H1 (cell line): ENCODE results near the gene SCARB2. TPM values are rescaled to one million over a fixed set of nuclear protein-coding genes. Genes with fewer than 3 reads are reported as not detected.

Experiments used
- CTCF ChIA-PET: fragments of 300-600 bp; sonication (Branson Sonifier 250); formaldehyde crosslinking; loops from one replicate; lab custom pipeline; 2021; ENCODE audit not compliant: partially characterized antibody; lab: Charles Lee
- POLR2A ChIA-PET: fragments of 300-600 bp; sonication (Branson Sonifier 250); formaldehyde crosslinking; loops from one replicate; lab custom pipeline; 2021; ENCODE audit warnings: inconsistent platforms; ENCODE audit not compliant: partially characterized antibody; lab: Charles Lee
- DNase-seq, 2 experiments: peaks; one replicate each; pipeline versions ENCODE4 v3.0.0 to v3.0.0-alpha.2; 2010 to 2022; ENCODE audit warnings: low spot score in 2 of 2, low read depth in 1 of 2, mixed read lengths in 1 of 2
- FAIRE-seq: peaks from 2 replicates; lab custom pipeline; 2011; peaks lifted over from hg19 to GRCh38; lab: Jason Lieb, UNC
- H2AFZ ChIP-seq: 2 replicates; pipeline ENCODE4 v1.8.1; 2012; ENCODE audit warnings: low read length, inconsistent platforms
- H2AK5ac ChIP-seq: 2 replicates; pipeline ENCODE4 v1.6.1; 2013; ENCODE audit warnings: low read depth, low read length
- H2BK120ac ChIP-seq: replicated peaks from 2 replicates; pipeline ENCODE3; 2013; ENCODE audit warnings: low read depth, low read length, inconsistent platforms
- H2BK12ac ChIP-seq: 2 replicates; pipeline ENCODE4 v1.6.1; 2013; ENCODE audit warnings: low read depth, low read length
- H2BK15ac ChIP-seq: 2 replicates; pipeline ENCODE4 v1.6.1; 2013; ENCODE audit warnings: low read length
- H2BK20ac ChIP-seq: 2 replicates; pipeline ENCODE4 v1.6.1; 2013; ENCODE audit warnings: low read length
- H2BK5ac ChIP-seq: 2 replicates; pipeline ENCODE4 v1.6.1; 2013; ENCODE audit warnings: low read depth, low read length
- H3K14ac ChIP-seq: 2 replicates; pipeline ENCODE4 v1.6.1; 2013; ENCODE audit warnings: inconsistent platforms; ENCODE audit not compliant: insufficient read length
- H3K18ac ChIP-seq: 2 replicates; pipeline ENCODE4 v1.6.1; 2013; ENCODE audit warnings: low read length; ENCODE audit errors: extremely low read depth
- H3K23ac ChIP-seq: 2 replicates; pipeline ENCODE4 v1.6.1; 2013; ENCODE audit warnings: inconsistent platforms; ENCODE audit not compliant: insufficient read length
- H3K23me2 ChIP-seq: 2 replicates; pipeline ENCODE4 v1.6.1; 2013; ENCODE audit warnings: low read depth, low read length
- H3K27ac ChIP-seq: 2 replicates; pipeline ENCODE4 v1.6.1; 2011; ENCODE audit warnings: low read depth, low read length, inconsistent platforms
- H3K27me3 ChIP-seq, 4 experiments: replicated peaks in 1 of 4; 1 replicate in 1 of 4; 2 replicates in 3 of 4; pipeline versions ENCODE4 v1.6.1 to v1.8.1; 2011 to 2013; ENCODE audit warnings: low read length in 3 of 4, mild to moderate bottlenecking in 3 of 4, inconsistent platforms in 2 of 4, mixed read lengths in 2 of 4, moderate library complexity in 1 of 4; ENCODE audit not compliant: control insufficient read depth in 3 of 4, insufficient read depth in 3 of 4; ENCODE audit errors: extremely low read depth in 1 of 4
- H3K36me3 ChIP-seq, 4 experiments: 2 replicates each; pipeline versions ENCODE4 v1.6.1 to v1.8.1; 2011 to 2013; ENCODE audit warnings: mild to moderate bottlenecking in 4 of 4, low read length in 3 of 4, moderate library complexity in 2 of 4, control low read depth in 1 of 4, inconsistent platforms in 1 of 4; ENCODE audit not compliant: insufficient read depth in 4 of 4, control insufficient read depth in 2 of 4
- H3K4ac ChIP-seq: replicated peaks from 2 replicates; pipeline ENCODE3; 2013; ENCODE audit warnings: low read length, low read depth, mixed read lengths, inconsistent platforms; ENCODE audit not compliant: insufficient read length
- H3K4me1 ChIP-seq, 4 experiments: replicated peaks in 1 of 4; 1 replicate in 1 of 4; 2 replicates in 3 of 4; pipeline versions ENCODE4 v1.6.1 to v1.8.1; 2011 to 2013; ENCODE audit warnings: low read length in 3 of 4, inconsistent platforms in 2 of 4, mixed read lengths in 1 of 4; ENCODE audit not compliant: insufficient read depth in 4 of 4, control insufficient read depth in 3 of 4
- H3K4me2 ChIP-seq, 2 experiments: 2 replicates each; pipeline versions ENCODE4 v1.6.1 to v1.8.1; 2011 to 2013; ENCODE audit warnings: low read depth in 2 of 2, low read length in 2 of 2, control low read depth in 1 of 2, inconsistent platforms in 1 of 2, mild to moderate bottlenecking in 1 of 2; ENCODE audit not compliant: insufficient read depth in 1 of 2
- H3K4me3 ChIP-seq, 4 experiments: fragments of 200-600, 300-600 bp in 1 of 4; sonication (generic), shearing (Covaris generic), sonication (Bioruptor Twin) in 1 of 4; 2 replicates each; pipeline versions ENCODE4 v1.5.1 to v1.8.1; 2011 to 2016; ENCODE audit warnings: low read length in 4 of 4, low read depth in 3 of 4, control low read depth in 2 of 4, inconsistent platforms in 2 of 4, mild to moderate bottlenecking in 2 of 4, mixed read lengths in 1 of 4, moderate library complexity in 1 of 4; ENCODE audit not compliant: insufficient read depth in 2 of 4; ENCODE audit errors: extremely low read depth in 1 of 4
- H3K56ac ChIP-seq: replicated peaks from 2 replicates; pipeline ENCODE3; 2013; ENCODE audit warnings: low read depth, mild to moderate bottlenecking, mixed read lengths, low read length, inconsistent platforms; ENCODE audit not compliant: insufficient read length
- H3K79me1 ChIP-seq: 2 replicates; pipeline ENCODE4 v1.6.1; 2013; ENCODE audit warnings: low read depth, low read length, control low read depth
- H3K79me2 ChIP-seq, 2 experiments: 2 replicates each; pipeline versions ENCODE4 v1.6.1 to v1.8.1; 2012 to 2013; ENCODE audit warnings: low read length in 2 of 2, mild to moderate bottlenecking in 2 of 2, inconsistent platforms in 1 of 2; ENCODE audit not compliant: insufficient read depth in 2 of 2, control insufficient read depth in 1 of 2
- H3K9ac ChIP-seq, 4 experiments: replicated peaks in 1 of 4; 1 replicate in 1 of 4; 2 replicates in 3 of 4; pipeline versions ENCODE4 v1.6.1 to v1.8.1; 2011 to 2013; ENCODE audit warnings: low read depth in 3 of 4, low read length in 3 of 4, control low read depth in 2 of 4, mild to moderate bottlenecking in 2 of 4, moderate library complexity in 2 of 4, inconsistent platforms in 1 of 4; ENCODE audit errors: extremely low read depth in 1 of 4
- H3K9me3 ChIP-seq, 2 experiments: 2 replicates each; pipeline versions ENCODE4 v1.6.1 to v1.8.1; 2012 to 2013; ENCODE audit warnings: mild to moderate bottlenecking in 2 of 2, moderate library complexity in 2 of 2, control low read depth in 1 of 2, inconsistent platforms in 1 of 2, low read depth in 1 of 2, low read length in 1 of 2, mixed read lengths in 1 of 2; ENCODE audit not compliant: insufficient read depth in 2 of 2
- H4K20me1 ChIP-seq, 2 experiments: replicated peaks in 1 of 2; 2 replicates each; pipeline versions ENCODE3 to v1.8.1; 2011 to 2013; ENCODE audit warnings: inconsistent platforms in 2 of 2, low read length in 2 of 2, mild to moderate bottlenecking in 1 of 2; ENCODE audit not compliant: insufficient read depth in 2 of 2, control insufficient read depth in 1 of 2
- H4K5ac ChIP-seq: 2 replicates; pipeline ENCODE4 v1.6.1; 2013; ENCODE audit warnings: low read length, low read depth, mixed read lengths, inconsistent platforms; ENCODE audit not compliant: insufficient read length
- H4K8ac ChIP-seq: 2 replicates; pipeline ENCODE4 v1.8.0; 2013; ENCODE audit warnings: mild to moderate bottlenecking, moderate library complexity, low read length, inconsistent platforms; ENCODE audit not compliant: insufficient read depth; ENCODE audit errors: extremely low read depth
- H4K91ac ChIP-seq: replicated peaks from 2 replicates; pipeline ENCODE3; 2013; ENCODE audit warnings: low read length, mixed read lengths, inconsistent platforms; ENCODE audit not compliant: insufficient read length
- ASH2L ChIP-seq: fragments of 200-600, 300-600 bp; sonication (generic); IDR thresholded peaks from one replicate; pipeline ENCODE4 v1.7.1; 2017; ENCODE audit warnings: low read length
- GTF2F1 ChIP-seq: IDR thresholded peaks from 2 replicates; pipeline ENCODE4 v1.6.1; 2012; ENCODE audit warnings: low read depth, low read length, improper control_type of control experiment, borderline replicate concordance
- KDM1A ChIP-seq: fragments of 200-600, 300-600 bp; sonication (generic); IDR thresholded peaks from 2 replicates; pipeline ENCODE4 v1.7.1; 2016; ENCODE audit warnings: mild to moderate bottlenecking, low read length, borderline replicate concordance
- PHF8 ChIP-seq: fragments of 200-600 bp; sonication (generic); conservative IDR thresholded peaks from 2 replicates; pipeline ENCODE4 v1.7.1; 2012; ENCODE audit warnings: low read depth, mild to moderate bottlenecking, inconsistent platforms, low read length, moderate library complexity
- SUZ12 ChIP-seq: fragments of 200-600 bp; sonication (generic); IDR thresholded peaks from 2 replicates; pipeline ENCODE4 v1.6.1; 2012; ENCODE audit warnings: mild to moderate bottlenecking, inconsistent platforms, low read length, moderate library complexity, mixed read lengths
- polyA plus RNA-seq, 7 experiments: library from polyadenylated mRNA; depleted of rRNA in 3 of 7; stranded (reverse) in 5 of 7; unstranded in 2 of 7; fragments of >200 nt in 5 of 7; fragments of 200-250 nt in 2 of 7; gene quantifications; 1 replicate in 5 of 7; 2 replicates in 1 of 7; 4 replicates in 1 of 7; pipeline versions ENCODE4 v1.2.1 to v1.2.3, GENCODE V29; 2011 to 2013; ENCODE audit warnings: missing spikeins in 2 of 7, mixed read lengths in 2 of 7
- total RNA-seq: library from RNA; stranded (reverse); fragmentation: NEBNext Ultra II Directional; extraction: Animal tissue kit (Norgen Biotek cat#: 25700); gene quantifications from 2 replicates; pipeline ENCODE4 v1.2.1, GENCODE V29; 2021

The SCARB2 gene
- total and polyA plus RNA-seq, 2 of the 8 experiments (the other 6 are each of a cell fraction or from before 2014, with no cell fraction given): 18.5 to 35.7 TPM

DNA sequence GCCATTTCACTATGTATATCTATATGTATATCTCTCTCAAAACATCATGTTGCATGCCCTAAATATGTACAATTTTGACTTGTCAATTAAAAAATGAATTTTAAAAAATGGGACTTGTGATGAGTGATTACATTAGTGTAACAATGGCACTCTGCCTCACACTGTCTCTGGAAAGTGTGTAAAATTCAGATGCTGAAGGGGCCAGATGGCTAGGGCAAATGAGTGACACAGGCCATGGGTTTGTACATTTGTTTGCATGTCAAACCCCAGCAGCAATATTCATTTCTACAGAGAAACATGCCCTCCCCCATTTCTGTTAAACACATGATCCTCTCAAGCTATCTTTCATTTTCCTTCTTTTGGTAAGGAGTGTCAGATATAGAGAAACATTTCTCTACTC lies 8.1 kb downstream of the SCARB2 start:
- no peak overlapping the region for H2BK12ac ChIP-seq
- ChIA-PET CTCF (interaction anchor here (1.7 kb wide), 1 partner anchor 26 kb away, joined by 6 read pairs; no protein-coding TSS in a partner anchor), POLR2A (no interaction called here)
- H2BK20ac ChIP-seq: no peak overlapping the region
- no peak overlapping the region for H2AK5ac ChIP-seq
- no peak overlapping the region for H3K27ac ChIP-seq
- no peak overlapping the region for H4K5ac ChIP-seq
- H3K79me1 ChIP-seq: peaks cover 4% of the 10 kb centered on the region; the same call in 1 of the 2 replicates
- H3K27me3 ChIP-seq: no peaks in the 10 kb centered on the region
- no peak overlapping the region for H4K91ac ChIP-seq
- DNase-seq (no peak), FAIRE-seq (no peak)
- H3K4me2 ChIP-seq: no peak overlapping the region
- no peak overlapping the region for H4K8ac ChIP-seq
- no peak overlapping the region for H3K18ac ChIP-seq
- peaks cover 0 to 26% of the 10 kb centered on the region in 2 experiments; a peak in 3 of 4 replicates for H3K79me2 ChIP-seq
- no peaks in the 10 kb centered on the region for H3K9me3 ChIP-seq
- H2BK120ac ChIP-seq: no peak overlapping the region
- no peaks in the 10 kb centered on the region for H3K4me1 ChIP-seq
- no peaks in the 10 kb centered on the region for H3K23me2 ChIP-seq
- no peak overlapping the region for H3K4me3 ChIP-seq
- H3K4ac ChIP-seq: no peak overlapping the region
- no peaks in the 10 kb centered on the region for H3K36me3 ChIP-seq
- no peak overlapping the region for H3K14ac ChIP-seq
- H2AFZ ChIP-seq: no peak overlapping the region
- no peak overlapping the region for H3K9ac ChIP-seq
- no peak overlapping the region for H3K56ac ChIP-seq
- no peak overlapping the region for H2BK15ac ChIP-seq
- no peak overlapping the region for H3K23ac ChIP-seq
- TF ChIP-seq SUZ12 (no peak), KDM1A (no peak), GTF2F1 (no peak), PHF8 (no peak), ASH2L (no peak)
- H4K20me1 ChIP-seq: no peaks in the 10 kb centered on the region
- H2BK5ac ChIP-seq: no peak overlapping the region
